Measurements from ENCODE around the gene MRPL49.

The MRPL49 gene

GRCh38 chr11:65124480-65125196 is 2.5 kb downstream of the MRPL49 start:
- ChIA-PET POLR2A (interaction anchor here (0.7 kb wide), 1 partner anchor 233 kb away, joined by 3 read pairs; no protein-coding TSS in a partner anchor), CTCF (interaction anchor here (1.0 to 2.2 kb wide), 3 partner anchors 8 to 52 kb away, joined by 3 to 5 read pairs (median 3); partner anchors contain the start of gene SYVN1)
- H3K4me3 ChIP-seq (ENCODE audit: control insufficient read depth in 1 of 7, extremely low read depth in 1 of 7, insufficient read depth in 4 of 7, low read depth in 2 of 7, low read length in 6 of 7) = no peak overlapping the region
- DNase-seq = no peak
- peak overlapping the region in 1 of 2 experiments; percentile 18 for H3K27ac ChIP-seq (ENCODE audit: insufficient read depth in 1 of 2, low read depth in 1 of 2, low read length in 2 of 2, poor library complexity in 1 of 2, severe bottlenecking in 2 of 2)
- no peaks in the 10 kb centered on the region for H3K9me3 ChIP-seq (ENCODE audit: control extremely low read depth in 1 of 5, control insufficient read depth in 4 of 5, insufficient read depth in 2 of 5, low read depth in 1 of 5, low read length in 4 of 5)
- 100% methylated on average over 2 of the region's 5 CpGs for WGBS (ENCODE audit: insufficient coverage)
- peaks cover 7 to 20% (median 16%) of the 10 kb centered on the region in 4 experiments for H3K4me1 ChIP-seq (ENCODE audit: control extremely low read depth in 1 of 4, control insufficient read depth in 4 of 4, insufficient read depth in 4 of 4, low read length in 3 of 4)
- H3K27me3 ChIP-seq (replicated peaks in 2 of 5; ENCODE audit: control insufficient read depth in 4 of 5, insufficient read depth in 5 of 5, low read length in 4 of 5) = no peaks in the 10 kb centered on the region
- H3K36me3 ChIP-seq (ENCODE audit: control insufficient read depth in 4 of 4, insufficient read depth in 4 of 4, low read length in 3 of 4) = peaks cover 4 to 72% (median 50%) of the 10 kb centered on the region in 4 experiments

GRCh38 chr11:65125197-65126056 is 3.3 kb downstream of the MRPL49 start:
- no peak for DNase-seq
- Histone ChIP-seq H3K27ac (ENCODE audit: insufficient read depth in 1 of 2, low read depth in 1 of 2, low read length in 2 of 2, poor library complexity in 1 of 2, severe bottlenecking in 2 of 2) (no peak overlapping the region), H3K9me3 (ENCODE audit: control extremely low read depth in 1 of 5, control insufficient read depth in 4 of 5, insufficient read depth in 2 of 5, low read depth in 1 of 5, low read length in 4 of 5) (no peaks in the 10 kb centered on the region), H3K4me1 (ENCODE audit: control extremely low read depth in 1 of 4, control insufficient read depth in 4 of 4, insufficient read depth in 4 of 4, low read length in 3 of 4) (peaks cover 7 to 20% (median 14%) of the 10 kb centered on the region in 4 experiments), H3K4me3 (ENCODE audit: control insufficient read depth in 1 of 7, extremely low read depth in 1 of 7, insufficient read depth in 4 of 7, low read depth in 2 of 7, low read length in 6 of 7) (no peak overlapping the region), H3K36me3 (ENCODE audit: control insufficient read depth in 4 of 4, insufficient read depth in 4 of 4, low read length in 3 of 4) (peaks cover 0 to 72% (median 49%) of the 10 kb centered on the region in 4 experiments), H3K27me3 (replicated peaks in 2 of 5; ENCODE audit: control insufficient read depth in 4 of 5, insufficient read depth in 5 of 5, low read length in 4 of 5) (no peaks in the 10 kb centered on the region)
- CTCF ChIA-PET = interaction anchor here (1.1 to 6.7 kb wide), 3 partner anchors 9 to 56 kb away, joined by 3 to 31 read pairs (median 5); partner anchors contain the start of gene CAPN1
- WGBS (ENCODE audit: insufficient coverage) = 100% methylated on average over 8 of the region's 12 CpGs
- POLR2A ChIA-PET = interaction anchor here (0.7 kb wide), 1 partner anchor 232 kb away, joined by 3 read pairs; no protein-coding TSS in a partner anchor

GRCh38 chr11:65126624-65127274 is 4.6 kb downstream of the MRPL49 start:
- POLR2A ChIA-PET = no interaction called here
- DNase-seq = no peak
- Histone ChIP-seq H3K4me3 (ENCODE audit: control insufficient read depth in 1 of 7, extremely low read depth in 1 of 7, insufficient read depth in 4 of 7, low read depth in 2 of 7, low read length in 6 of 7) (no peak overlapping the region), H3K9me3 (ENCODE audit: control extremely low read depth in 1 of 5, control insufficient read depth in 4 of 5, insufficient read depth in 2 of 5, low read depth in 1 of 5, low read length in 4 of 5) (no peaks in the 10 kb centered on the region), H3K27ac (ENCODE audit: insufficient read depth in 1 of 2, low read depth in 1 of 2, low read length in 2 of 2, poor library complexity in 1 of 2, severe bottlenecking in 2 of 2) (peak overlapping the region in 1 of 2 experiments; percentile 43), H3K4me1 (ENCODE audit: control extremely low read depth in 1 of 4, control insufficient read depth in 4 of 4, insufficient read depth in 4 of 4, low read length in 3 of 4) (peaks cover 2 to 11% (median 5%) of the 10 kb centered on the region in 4 experiments), H3K27me3 (replicated peaks in 2 of 5; ENCODE audit: control insufficient read depth in 4 of 5, insufficient read depth in 5 of 5, low read length in 4 of 5) (no peaks in the 10 kb centered on the region), H3K36me3 (ENCODE audit: control insufficient read depth in 4 of 4, insufficient read depth in 4 of 4, low read length in 3 of 4) (peaks cover 8 to 73% (median 58%) of the 10 kb centered on the region in 4 experiments)
- CTCF ChIA-PET = interaction anchor here (1.0 to 6.7 kb wide), 4 partner anchors 10 to 54 kb away, joined by 3 to 31 read pairs (median 3); partner anchors contain the start of genes CAPN1 and ZNHIT2
- WGBS (ENCODE audit: insufficient coverage) = 90% methylated on average over 2 of the region's 6 CpGs

GRCh38 chr11:65127473-65128181 is 5.5 kb downstream of the MRPL49 start:
- Histone ChIP-seq H3K4me3 (ENCODE audit: control insufficient read depth in 1 of 7, extremely low read depth in 1 of 7, insufficient read depth in 4 of 7, low read depth in 2 of 7, low read length in 6 of 7) (no peak overlapping the region), H3K36me3 (ENCODE audit: control insufficient read depth in 4 of 4, insufficient read depth in 4 of 4, low read length in 3 of 4) (peaks cover 11 to 82% (median 62%) of the 10 kb centered on the region in 4 experiments), H3K4me1 (ENCODE audit: control extremely low read depth in 1 of 4, control insufficient read depth in 4 of 4, insufficient read depth in 4 of 4, low read length in 3 of 4) (peaks cover 2 to 17% (median 13%) of the 10 kb centered on the region in 4 experiments), H3K27ac (ENCODE audit: insufficient read depth in 1 of 2, low read depth in 1 of 2, low read length in 2 of 2, poor library complexity in 1 of 2, severe bottlenecking in 2 of 2) (no peak overlapping the region), H3K27me3 (replicated peaks in 2 of 5; ENCODE audit: control insufficient read depth in 4 of 5, insufficient read depth in 5 of 5, low read length in 4 of 5) (no peaks in the 10 kb centered on the region), H3K9me3 (ENCODE audit: control extremely low read depth in 1 of 5, control insufficient read depth in 4 of 5, insufficient read depth in 2 of 5, low read depth in 1 of 5, low read length in 4 of 5) (no peaks in the 10 kb centered on the region)
- no peak for DNase-seq
- ChIA-PET CTCF (interaction anchor here (1.0 to 6.7 kb wide), 5 partner anchors 9 to 113 kb away, joined by 3 to 31 read pairs (median 4); partner anchors contain the start of genes ARL2, CAPN1 and ZNHIT2), POLR2A (interaction anchor here (1.1 kb wide), 1 partner anchor 10 kb away, joined by 5 read pairs; the partner anchor contains the start of gene ZNHIT2)
- 100% methylated on average over 10 of the region's 12 CpGs for WGBS (ENCODE audit: insufficient coverage)

GRCh38 chr11:65128182-65129145 is 6.3 kb downstream of the MRPL49 start:
- peaks cover 11 to 86% (median 64%) of the 10 kb centered on the region in 4 experiments for H3K36me3 ChIP-seq (ENCODE audit: control insufficient read depth in 4 of 4, insufficient read depth in 4 of 4, low read length in 3 of 4)
- H3K4me3 ChIP-seq (ENCODE audit: control insufficient read depth in 1 of 7, extremely low read depth in 1 of 7, insufficient read depth in 4 of 7, low read depth in 2 of 7, low read length in 6 of 7) = no peak overlapping the region
- ChIA-PET CTCF (interaction anchor here (0.8 to 6.7 kb wide), 7 partner anchors 10 to 449 kb away, joined by 3 to 31 read pairs (median 4); partner anchors contain the start of genes ARL2, CAPN1, TM7SF2 and ZNHIT2), POLR2A (interaction anchor here (0.8 to 1.1 kb wide), 2 partner anchors 11 to 22 kb away, joined by 5 to 6 read pairs; partner anchors contain the start of gene ZNHIT2)
- H3K27me3 ChIP-seq (replicated peaks in 2 of 5; ENCODE audit: control insufficient read depth in 4 of 5, insufficient read depth in 5 of 5, low read length in 4 of 5) = no peaks in the 10 kb centered on the region
- no peaks in the 10 kb centered on the region for H3K9me3 ChIP-seq (ENCODE audit: control extremely low read depth in 1 of 5, control insufficient read depth in 4 of 5, insufficient read depth in 2 of 5, low read depth in 1 of 5, low read length in 4 of 5)
- DNase-seq = no peak
- WGBS (ENCODE audit: insufficient coverage) = 90% methylated on average over 8 of the region's 15 CpGs
- H3K4me1 ChIP-seq (ENCODE audit: control extremely low read depth in 1 of 4, control insufficient read depth in 4 of 4, insufficient read depth in 4 of 4, low read length in 3 of 4) = peaks cover 5 to 18% (median 16%) of the 10 kb centered on the region in 4 experiments
- H3K27ac ChIP-seq (ENCODE audit: insufficient read depth in 1 of 2, low read depth in 1 of 2, low read length in 2 of 2, poor library complexity in 1 of 2, severe bottlenecking in 2 of 2) = no peak overlapping the region

Measured in common myeloid progenitor, CD34-positive (primary cell).